K562 (cell line): ENCODE data around the gene BCL3. TPM values are rescaled to one million over a fixed set of nuclear protein-coding genes. Genes with fewer than 3 reads are reported as not detected.

Source experiments
- ARID1B ChIP-seq: fragments of 450-650 bp; IDR thresholded peaks from 2 replicates; pipeline ENCODE4 v1.6.1; 2016; ENCODE audit warnings: antibody characterized with exemption, mild to moderate bottlenecking, inconsistent platforms
- ASH1L ChIP-seq: fragments of 450-650 bp; IDR thresholded peaks from 2 replicates; pipeline ENCODE4 v1.6.1; 2018; ENCODE audit warnings: borderline replicate concordance, mild to moderate bottlenecking, low read depth; ENCODE audit not compliant: partially characterized antibody
- ATF1 ChIP-seq, 2 experiments: fragments of 450-650 bp in 1 of 2; IDR thresholded peaks; 2 replicates each; pipeline ENCODE4 v1.6.1; 2016; ENCODE audit warnings: missing compliant biosample characterization in 1 of 2, missing genetic modification characterization in 1 of 2
- BRD9 ChIP-seq: fragments of 450-650 bp; IDR thresholded peaks from 2 replicates; pipeline ENCODE4 v1.6.1; 2018; ENCODE audit warnings: low read depth; ENCODE audit not compliant: partially characterized antibody
- CREB5 ChIP-seq: fragments of 250-450 bp; sonication (Bioruptor Pico); IDR thresholded peaks from 2 replicates; pipeline ENCODE4 v1.5.0; 2020; ENCODE audit warnings: mild to moderate bottlenecking
- DEAF1 ChIP-seq: fragments of 450-650 bp; formaldehyde crosslinking; IDR thresholded peaks from 2 replicates; pipeline ENCODE4 v1.4.0; 2020; ENCODE audit warnings: mild to moderate bottlenecking, moderate library complexity
- ELF4 ChIP-seq: fragments of 450-650 bp; formaldehyde crosslinking; IDR thresholded peaks from 2 replicates; pipeline ENCODE4 v1.4.0; 2022; ENCODE audit warnings: missing genetic modification characterization
- GATAD2B ChIP-seq: fragments of 450-650 bp; IDR thresholded peaks from 2 replicates; pipeline ENCODE4 v1.6.1; 2017; ENCODE audit warnings: mild to moderate bottlenecking, borderline replicate concordance
- HDAC1 ChIP-seq, 2 experiments: fragments of 450-650 bp; IDR thresholded peaks; 2 replicates each; pipeline ENCODE4 v1.6.1; 2016 to 2017; ENCODE audit warnings: inconsistent platforms in 1 of 2, mild to moderate bottlenecking in 1 of 2, moderate library complexity in 1 of 2
- HLTF ChIP-seq: fragments of 450-650 bp; IDR thresholded peaks from 2 replicates; pipeline ENCODE4 v1.6.1; 2016
- KHSRP ChIP-seq: fragments of 450-650 bp; IDR thresholded peaks from 2 replicates; pipeline ENCODE4 v1.6.1; 2017
- MECOM ChIP-seq: fragments of 250-450 bp; sonication (Bioruptor Pico); IDR thresholded peaks from 2 replicates; pipeline ENCODE4 v1.8.0; 2022; ENCODE audit warnings: inconsistent platforms
- MTA1 ChIP-seq: fragments of 450-650 bp; IDR thresholded peaks from 2 replicates; pipeline ENCODE4 v1.6.1; 2017; ENCODE audit warnings: borderline replicate concordance
- RB1 ChIP-seq: fragments of 450-650 bp; IDR thresholded peaks from 2 replicates; pipeline ENCODE4 v1.6.1; 2017; ENCODE audit warnings: low read depth, mild to moderate bottlenecking
- RFX5 ChIP-seq: IDR thresholded peaks from 2 replicates; pipeline ENCODE4 v1.6.1; 2011; ENCODE audit warnings: low read depth, mild to moderate bottlenecking, improper control_type of control experiment, low read length
- TCF7L2 ChIP-seq: fragments of 150-350 bp; IDR thresholded peaks from 2 replicates; pipeline ENCODE4 v1.6.1; 2016; ENCODE audit warnings: low read depth, mild to moderate bottlenecking, low read length, moderate library complexity
- TRIM28 ChIP-seq: fragments of 450-650 bp; IDR thresholded peaks from 2 replicates; pipeline ENCODE4 v1.6.1; 2017
- ZNF134 ChIP-seq: fragments of 250-450 bp; sonication (Bioruptor Pico); conservative IDR thresholded peaks from 2 replicates; pipeline ENCODE4 v1.4.0; 2020
- ZNF253 ChIP-seq: fragments of 250-450 bp; sonication (Bioruptor Pico); conservative IDR thresholded peaks from 2 replicates; pipeline ENCODE4 v1.6.1; 2021; ENCODE audit warnings: mild to moderate bottlenecking
- ZNF551 ChIP-seq: fragments of 250-450 bp; sonication (Bioruptor Pico); IDR thresholded peaks from 2 replicates; pipeline ENCODE4 v1.5.0; 2021; ENCODE audit warnings: mild to moderate bottlenecking, moderate library complexity
- ZNF586 ChIP-seq: fragments of 450-650 bp; formaldehyde crosslinking; conservative IDR thresholded peaks from 2 replicates; pipeline ENCODE4 v1.4.0; 2020; ENCODE audit warnings: mild to moderate bottlenecking, moderate library complexity
- polyA plus RNA-seq, 8 experiments: library from polyadenylated mRNA; depleted of rRNA in 4 of 8; stranded (reverse) in 5 of 8; unstranded in 3 of 8; fragments of >200 nt; fragmentation: Nextera tagmentation in 2 of 8; fragmentation: Illumina TruSeq in 1 of 8; extraction: Ambion mirVana in 2 of 8; extraction: Trizol in 1 of 8; gene quantifications; 2 replicates each; pipeline versions ENCODE4 v1.2.1 to v1.2.3, GENCODE V29; 2011 to 2014; ENCODE audit warnings: inconsistent platforms in 1 of 8, missing spikeins in 1 of 8
- total RNA-seq, 7 experiments: library from RNA; depleted of rRNA in 6 of 7; stranded (reverse); fragments of >200 nt in 6 of 7; fragmentation: Illumina TruSeq in 2 of 7; extraction: Trizol in 2 of 7; gene quantifications; 2 replicates each; pipeline versions ENCODE4 v1.2.1 to v1.2.3, GENCODE V29; 2011 to 2021; ENCODE audit warnings: low replicate concordance in 1 of 7
- TF ChIP-seq, protein P1 (sequence below): sonication (generic); formaldehyde crosslinking; IDR thresholded peaks from 2 replicates; pipeline ENCODE4 v1.8.1; 2023; ENCODE audit warnings: mild to moderate bottlenecking, missing genetic modification reagents
- TF ChIP-seq, protein P2 (sequence below): sonication (generic); formaldehyde crosslinking; IDR thresholded peaks from 2 replicates; pipeline ENCODE4 v1.8.0; 2022; ENCODE audit warnings: mild to moderate bottlenecking, missing genetic modification reagents

The BCL3 gene
- total and polyA plus RNA-seq, 9 of the 15 experiments (the other 6 are each of a cell fraction or from before 2014, with no cell fraction given): 0.03 to 2.4 (median 0.50) TPM; not detected in 1

GRCh38 chr19:44799627-44800346 lies 51.3 kb downstream of the BCL3 start (continued):
- no peak for TF ChIP-seq RB1
- TF ChIP-seq MTA1: peak; percentile 34; the same call in 1 of the 2 replicates
- TF ChIP-seq RFX5: no peak
- no peak for TF ChIP-seq ZNF253
- peak; percentile 28 for TF ChIP-seq ASH1L
- no peak for TF ChIP-seq MECOM (CRISPR knock-in tag)
- no peak for TF ChIP-seq DEAF1 (CRISPR knock-in tag)
- TF ChIP-seq HLTF: 0 out of 2 replicates have a peak, but pooled peaks have one; percentile 15
- TF ChIP-seq TCF7L2: no peak
- no peak for TF ChIP-seq CREB5 (CRISPR knock-in tag)
- TF ChIP-seq TRIM28: no peak
- TF ChIP-seq HDAC1 (IDR thresholded peaks at IDR 0.05): 0 out of 4 replicates have a peak, but pooled peaks of 1 of the 2 experiments have one; percentile 10
- TF ChIP-seq ELF4: 0 out of 2 replicates have a peak, but pooled peaks have one; percentile 36
- TF ChIP-seq ARID1B: no peak
- no peak for TF ChIP-seq BRD9
- TF ChIP-seq, protein P1, sequence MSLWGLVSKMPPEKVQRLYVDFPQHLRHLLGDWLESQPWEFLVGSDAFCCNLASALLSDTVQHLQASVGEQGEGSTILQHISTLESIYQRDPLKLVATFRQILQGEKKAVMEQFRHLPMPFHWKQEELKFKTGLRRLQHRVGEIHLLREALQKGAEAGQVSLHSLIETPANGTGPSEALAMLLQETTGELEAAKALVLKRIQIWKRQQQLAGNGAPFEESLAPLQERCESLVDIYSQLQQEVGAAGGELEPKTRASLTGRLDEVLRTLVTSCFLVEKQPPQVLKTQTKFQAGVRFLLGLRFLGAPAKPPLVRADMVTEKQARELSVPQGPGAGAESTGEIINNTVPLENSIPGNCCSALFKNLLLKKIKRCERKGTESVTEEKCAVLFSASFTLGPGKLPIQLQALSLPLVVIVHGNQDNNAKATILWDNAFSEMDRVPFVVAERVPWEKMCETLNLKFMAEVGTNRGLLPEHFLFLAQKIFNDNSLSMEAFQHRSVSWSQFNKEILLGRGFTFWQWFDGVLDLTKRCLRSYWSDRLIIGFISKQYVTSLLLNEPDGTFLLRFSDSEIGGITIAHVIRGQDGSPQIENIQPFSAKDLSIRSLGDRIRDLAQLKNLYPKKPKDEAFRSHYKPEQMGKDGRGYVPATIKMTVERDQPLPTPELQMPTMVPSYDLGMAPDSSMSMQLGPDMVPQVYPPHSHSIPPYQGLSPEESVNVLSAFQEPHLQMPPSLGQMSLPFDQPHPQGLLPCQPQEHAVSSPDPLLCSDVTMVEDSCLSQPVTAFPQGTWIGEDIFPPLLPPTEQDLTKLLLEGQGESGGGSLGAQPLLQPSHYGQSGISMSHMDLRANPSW (CRISPR knock-in tag): no peak
- no peak for TF ChIP-seq KHSRP
- TF ChIP-seq, protein P2, sequence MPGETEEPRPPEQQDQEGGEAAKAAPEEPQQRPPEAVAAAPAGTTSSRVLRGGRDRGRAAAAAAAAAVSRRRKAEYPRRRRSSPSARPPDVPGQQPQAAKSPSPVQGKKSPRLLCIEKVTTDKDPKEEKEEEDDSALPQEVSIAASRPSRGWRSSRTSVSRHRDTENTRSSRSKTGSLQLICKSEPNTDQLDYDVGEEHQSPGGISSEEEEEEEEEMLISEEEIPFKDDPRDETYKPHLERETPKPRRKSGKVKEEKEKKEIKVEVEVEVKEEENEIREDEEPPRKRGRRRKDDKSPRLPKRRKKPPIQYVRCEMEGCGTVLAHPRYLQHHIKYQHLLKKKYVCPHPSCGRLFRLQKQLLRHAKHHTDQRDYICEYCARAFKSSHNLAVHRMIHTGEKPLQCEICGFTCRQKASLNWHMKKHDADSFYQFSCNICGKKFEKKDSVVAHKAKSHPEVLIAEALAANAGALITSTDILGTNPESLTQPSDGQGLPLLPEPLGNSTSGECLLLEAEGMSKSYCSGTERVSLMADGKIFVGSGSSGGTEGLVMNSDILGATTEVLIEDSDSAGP (CRISPR knock-in tag): no peak
- TF ChIP-seq ATF1 (CRISPR knock-in tag; IDR thresholded peaks at IDR 0.05): no peak
- no peak for TF ChIP-seq ATF1 (tag; IDR thresholded peaks at IDR 0.05)
- TF ChIP-seq ZNF586: no peak
- TF ChIP-seq ZNF551 (CRISPR knock-in tag): no peak
- TF ChIP-seq ZNF134 (CRISPR knock-in tag): no peak
- no peak for TF ChIP-seq GATAD2B
